Heart right ventricle (tissue), 16 donors: ENCODE measurements around the gene BIRC6. TPM values are rescaled to one million over a fixed set of nuclear protein-coding genes. Genes with fewer than 3 reads are reported as not detected.

Experiments used
- ATAC-seq, 8 donors: fragments of 200-7000 bp; cut with Tn5 transposase; one replicate each; pipeline ENCODE4 v1.9.1; 2020; ENCODE audit warnings: mild to moderate bottlenecking in 8 of 8, moderate library complexity in 8 of 8, moderate number of reproducible peaks in 1 of 8
- DNase-seq, 2 donors: peaks; one replicate each; pipeline ENCODE4 v3.0.0-alpha.2; 2020
- H3K27ac ChIP-seq, 10 donors: fragments of 200-600 bp; sonication (generic) in 2 of 10; one replicate each; pipeline versions ENCODE4 v1.5.0 to v1.8.0; 2020 to 2022; ENCODE audit warnings: mild to moderate bottlenecking in 3 of 10
- H3K27me3 ChIP-seq, 7 donors: fragments of 200-600 bp; one replicate each; pipeline ENCODE4 v1.8.0; 2021 to 2022; ENCODE audit warnings: mild to moderate bottlenecking in 2 of 7
- H3K36me3 ChIP-seq, 9 donors: fragments of 200-600 bp; sonication (generic) in 1 of 9; one replicate each; pipeline versions ENCODE4 v1.5.0 to v1.8.0; 2020 to 2022; ENCODE audit warnings: mild to moderate bottlenecking in 2 of 9
- H3K4me1 ChIP-seq, 9 donors: fragments of 200-600 bp; sonication (generic) in 1 of 9; one replicate each; pipeline versions ENCODE4 v1.5.0 to v1.8.0; 2020 to 2022; ENCODE audit warnings: mild to moderate bottlenecking in 4 of 9
- H3K4me3 ChIP-seq, 10 donors: fragments of 200-600 bp; sonication (generic) in 2 of 10; one replicate each; pipeline versions ENCODE4 v1.5.0 to v1.8.0; 2020 to 2022; ENCODE audit warnings: mild to moderate bottlenecking in 7 of 10, moderate library complexity in 2 of 10
- H3K9me3 ChIP-seq, 11 donors: fragments of 200-600 bp in 10 of 11; sonication (generic) in 2 of 11; one replicate each; pipeline versions ENCODE4 v1.5.0 to v1.8.0; 2013 to 2022; ENCODE audit warnings: mild to moderate bottlenecking in 2 of 11, control low read depth in 1 of 11, moderate library complexity in 1 of 11
- WGBS, 2 donors: extraction: QIAGEN DNeasy Blood & Tissue Kit; methylation state at CpG; one replicate each; pipeline ENCODE4 v1.1.7; 2013; ENCODE audit warnings: inconsistent platforms in 1 of 2; 5-methylcytosine and 5-hydroxymethylcytosine counted together
- intact Hi-C, 10 donors: fragments of 100-400 bp; cut with DNase I; formaldehyde crosslinking; loops; one replicate each; pipeline versions ENCODE4 v1.11.1 to v1.14.2; 2022
- polyA plus RNA-seq, 2 donors: library from polyadenylated mRNA; stranded (reverse); fragments of 200-250 nt; gene quantifications; one replicate each; pipeline ENCODE4 v1.2.3, GENCODE V29; 2013
- total RNA-seq, 10 donors: library from RNA; stranded (reverse); fragmentation: NEBNext Ultra II Directional in 3 of 10; extraction: Animal tissue kit (Norgen Biotek cat#: 25700) in 3 of 10; gene quantifications; one replicate each; pipeline versions ENCODE4 v1.2.1 to v1.2.4, GENCODE V29; 2021 to 2023
- TF ChIP-seq, protein P1 (sequence below), 9 donors: fragments of 200-600 bp; sonication (generic) in 2 of 9; IDR thresholded peaks; one replicate each; pipeline versions ENCODE4 v1.5.0 to v1.8.0; 2021 to 2022; ENCODE audit warnings: antibody characterized with exemption in 9 of 9, mild to moderate bottlenecking in 5 of 9, moderate library complexity in 1 of 9
- donor health status: Arrhythmogenic right ventricular cardiomyopathy.
- donor health status: ischemic (EF 13 %, LVEDD 7.1; RV severe dilation, severe dysfunction).
- donor health status: healthy with polysubstance abuse.
- donor health status: DM: no; HTN: yes; CAD: no.
- donor health status: DM: no; HTN: no; CAD: no.
- donor health status: ischemic (EF 25% LVEDD 6.9; RV normal size, moderate dysfunction).
- donor health status: ischemic (EF 25% LVEDD 5.7; RV mildly dilated, moderate dysfunction).
- donor health status: healthy.
- donor health status: DM: yes; HTN: yes; CAD: no.
- donor health status: Ischemic cardiomyopathy.
- donor health status: ischemic (EF 35%, LVEDD 5.7; RV mildly dilated, moderate dysfunction).
- donor health status: nonischemic (EF 11% LVEDD 7.7; RV severe dilation, severe dysfunction).
- donor health status: DM: yes; HTN: yes; CAD: no.
- donor health status: PGD.
- donor health status: ischemic (EF 29% LVEDD 5.4; RV normal size, mild dysfunction).
- donor health status: nonischemic (EF 23%, LVEDD 6.1; RV moderate dilation, normal function).

BIRC6 gene
- total and polyA plus RNA-seq, 12 donors: 12.8 to 64.0 (median 47.6) TPM

DNA sequence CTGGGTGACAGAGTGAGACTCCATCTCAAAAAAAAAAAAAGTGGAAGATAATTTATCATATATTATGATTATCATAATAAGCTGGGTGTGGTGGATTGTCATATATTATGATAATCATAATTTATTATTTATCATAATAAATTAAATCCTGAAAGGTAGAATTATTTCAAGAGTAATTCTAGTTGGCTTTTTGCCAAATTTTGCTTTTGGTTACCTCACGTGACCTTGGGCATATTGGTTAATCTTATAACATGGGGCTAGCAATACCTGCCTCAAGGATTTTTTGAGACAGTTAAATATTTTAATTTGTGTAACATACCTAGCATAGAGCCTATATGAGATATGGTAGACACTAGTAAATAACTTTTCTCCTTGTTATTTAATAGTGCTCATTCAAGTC, 159.7 kb downstream of the BIRC6 start:
- Histone ChIP-seq H3K27ac (no peak overlapping the region), H3K36me3 (peaks cover 0 to 100% (median 47%) of the 10 kb centered on the region in 9 donors), H3K4me1 (no peaks in the 10 kb centered on the region), H3K27me3 (no peaks in the 10 kb centered on the region), H3K9me3 (no peaks in the 10 kb centered on the region), H3K4me3 (no peak overlapping the region)
- DNase-seq: no peak
- TF ChIP-seq, protein P1, sequence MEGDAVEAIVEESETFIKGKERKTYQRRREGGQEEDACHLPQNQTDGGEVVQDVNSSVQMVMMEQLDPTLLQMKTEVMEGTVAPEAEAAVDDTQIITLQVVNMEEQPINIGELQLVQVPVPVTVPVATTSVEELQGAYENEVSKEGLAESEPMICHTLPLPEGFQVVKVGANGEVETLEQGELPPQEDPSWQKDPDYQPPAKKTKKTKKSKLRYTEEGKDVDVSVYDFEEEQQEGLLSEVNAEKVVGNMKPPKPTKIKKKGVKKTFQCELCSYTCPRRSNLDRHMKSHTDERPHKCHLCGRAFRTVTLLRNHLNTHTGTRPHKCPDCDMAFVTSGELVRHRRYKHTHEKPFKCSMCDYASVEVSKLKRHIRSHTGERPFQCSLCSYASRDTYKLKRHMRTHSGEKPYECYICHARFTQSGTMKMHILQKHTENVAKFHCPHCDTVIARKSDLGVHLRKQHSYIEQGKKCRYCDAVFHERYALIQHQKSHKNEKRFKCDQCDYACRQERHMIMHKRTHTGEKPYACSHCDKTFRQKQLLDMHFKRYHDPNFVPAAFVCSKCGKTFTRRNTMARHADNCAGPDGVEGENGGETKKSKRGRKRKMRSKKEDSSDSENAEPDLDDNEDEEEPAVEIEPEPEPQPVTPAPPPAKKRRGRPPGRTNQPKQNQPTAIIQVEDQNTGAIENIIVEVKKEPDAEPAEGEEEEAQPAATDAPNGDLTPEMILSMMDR (IDR thresholded peaks at IDR 0.05): no peak
- ATAC-seq: no peak
- 67 to 75% methylated on average over 1 of the region's 1 CpG for WGBS, 2 donors
- intact Hi-C loops: no loop called here

DNA sequence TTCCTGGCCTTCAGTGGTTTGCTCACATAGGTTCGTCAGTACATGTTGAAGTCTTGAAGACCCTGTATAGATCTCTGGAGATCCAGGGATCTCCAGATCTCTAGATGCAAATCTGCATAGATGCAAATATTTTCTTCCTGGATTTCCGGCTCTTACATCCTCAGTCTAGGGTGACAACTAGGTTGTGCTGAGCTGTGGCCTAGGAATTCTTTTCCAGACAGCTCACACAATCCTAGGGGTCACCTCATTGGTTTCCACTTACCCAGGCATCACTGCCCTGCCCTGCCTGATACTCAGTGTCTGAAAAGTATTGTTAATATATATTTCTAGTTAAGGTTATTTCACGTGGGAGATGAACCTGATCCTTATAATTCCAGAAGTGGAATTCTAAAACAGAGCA, 165.9 kb downstream of the BIRC6 start:
- ATAC-seq (no peak), DNase-seq (no peak)
- H3K27ac ChIP-seq: no peak overlapping the region
- intact Hi-C loops: no loop called here
- 95 to 96% methylated on average over 3 of the region's 3 CpGs for WGBS, 2 donors
- H3K4me1 ChIP-seq: no peaks in the 10 kb centered on the region
- TF ChIP-seq, protein P1 (IDR thresholded peaks at IDR 0.05): no peak
- H3K36me3 ChIP-seq: peaks cover 0 to 93% (median 52%) of the 10 kb centered on the region in 9 donors
- no peak overlapping the region for H3K4me3 ChIP-seq
- H3K9me3 ChIP-seq: no peaks in the 10 kb centered on the region
- H3K27me3 ChIP-seq: no peaks in the 10 kb centered on the region

DNA sequence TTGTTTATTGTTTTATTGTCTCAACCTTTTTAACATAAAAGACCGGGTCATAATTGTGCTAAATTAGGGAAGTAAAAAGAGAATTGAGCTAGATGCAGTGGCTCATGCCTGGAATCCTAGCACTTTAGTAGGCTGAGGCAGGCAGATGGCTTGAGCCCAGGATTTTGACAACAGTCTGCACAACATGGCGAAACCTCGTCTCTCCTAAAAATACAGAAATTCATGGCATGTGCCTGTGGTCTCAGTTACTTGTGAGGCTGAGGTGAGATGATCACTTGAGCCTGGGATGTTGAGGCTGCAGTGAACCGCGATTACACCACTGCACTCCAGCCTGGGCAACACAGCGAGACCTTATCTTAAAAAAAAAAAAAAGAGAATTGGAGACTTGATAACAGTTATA, 166.9 kb downstream of the BIRC6 start:
- Histone ChIP-seq H3K4me1 (no peaks in the 10 kb centered on the region), H3K36me3 (peaks cover 0 to 93% (median 43%) of the 10 kb centered on the region in 9 donors), H3K27me3 (no peaks in the 10 kb centered on the region), H3K27ac (no peak overlapping the region), H3K9me3 (no peaks in the 10 kb centered on the region), H3K4me3 (no peak overlapping the region)
- DNase-seq (no peak), ATAC-seq (no peak)
- intact Hi-C loops: no loop called here
- TF ChIP-seq, protein P1 (IDR thresholded peaks at IDR 0.05): no peak
- WGBS, 2 donors: 86 to 87% methylated on average over 6 of the region's 6 CpGs

DNA sequence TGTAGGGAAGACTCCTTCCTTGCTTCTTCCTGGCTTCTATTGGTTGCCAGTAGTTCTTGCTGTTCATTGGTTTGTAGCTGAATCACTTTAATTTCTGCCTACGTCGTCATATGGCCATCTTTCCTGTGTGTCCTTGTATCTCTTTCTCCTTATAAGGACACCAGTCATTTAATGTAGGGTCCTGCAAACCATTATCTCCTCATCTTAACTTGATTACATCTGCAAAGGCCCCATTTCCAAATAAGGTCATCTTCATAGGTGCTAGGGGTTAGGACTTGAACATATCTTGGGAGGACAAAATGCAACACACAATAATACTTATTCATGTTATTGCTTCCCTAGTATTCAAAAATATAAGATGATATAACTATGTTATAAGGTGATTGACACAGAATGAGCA, 175.5 kb downstream of the BIRC6 start:
- Histone ChIP-seq H3K36me3 (peaks cover 0 to 83% (median 9%) of the 10 kb centered on the region in 9 donors), H3K9me3 (peaks cover 0 to 14% (median 0%) of the 10 kb centered on the region in 11 donors), H3K4me3 (no peak overlapping the region), H3K27me3 (no peaks in the 10 kb centered on the region), H3K27ac (no peak overlapping the region), H3K4me1 (no peaks in the 10 kb centered on the region)
- 92 to 94% methylated on average over 2 of the region's 2 CpGs for WGBS, 2 donors
- intact Hi-C loops: no loop called here
- TF ChIP-seq, protein P1 (IDR thresholded peaks at IDR 0.05): no peak
- no peak for ATAC-seq
- DNase-seq: no peak
